H1 (cell line): ENCODE data around the gene ZNF750. TPM values are rescaled to one million over a fixed set of nuclear protein-coding genes. Genes with fewer than 3 reads are reported as not detected.

Source experiments
- CTCF ChIA-PET: fragments of 300-600 bp; sonication (Branson Sonifier 250); formaldehyde crosslinking; loops from one replicate; lab custom pipeline; 2021; ENCODE audit not compliant: partially characterized antibody; lab: Charles Lee
- POLR2A ChIA-PET: fragments of 300-600 bp; sonication (Branson Sonifier 250); formaldehyde crosslinking; loops from one replicate; lab custom pipeline; 2021; ENCODE audit warnings: inconsistent platforms; ENCODE audit not compliant: partially characterized antibody; lab: Charles Lee
- DNase-seq, 2 experiments: peaks; one replicate each; pipeline versions ENCODE4 v3.0.0 to v3.0.0-alpha.2; 2010 to 2022; ENCODE audit warnings: low spot score in 2 of 2, low read depth in 1 of 2, mixed read lengths in 1 of 2
- FAIRE-seq: peaks from 2 replicates; lab custom pipeline; 2011; peaks lifted over from hg19 to GRCh38; lab: Jason Lieb, UNC
- H2AFZ ChIP-seq: 2 replicates; pipeline ENCODE4 v1.8.1; 2012; ENCODE audit warnings: low read length, inconsistent platforms
- H2AK5ac ChIP-seq: 2 replicates; pipeline ENCODE4 v1.6.1; 2013; ENCODE audit warnings: low read depth, low read length
- H2BK120ac ChIP-seq: replicated peaks from 2 replicates; pipeline ENCODE3; 2013; ENCODE audit warnings: low read depth, low read length, inconsistent platforms
- H2BK12ac ChIP-seq: 2 replicates; pipeline ENCODE4 v1.6.1; 2013; ENCODE audit warnings: low read depth, low read length
- H2BK15ac ChIP-seq: 2 replicates; pipeline ENCODE4 v1.6.1; 2013; ENCODE audit warnings: low read length
- H2BK20ac ChIP-seq: 2 replicates; pipeline ENCODE4 v1.6.1; 2013; ENCODE audit warnings: low read length
- H2BK5ac ChIP-seq: 2 replicates; pipeline ENCODE4 v1.6.1; 2013; ENCODE audit warnings: low read depth, low read length
- H3K14ac ChIP-seq: 2 replicates; pipeline ENCODE4 v1.6.1; 2013; ENCODE audit warnings: inconsistent platforms; ENCODE audit not compliant: insufficient read length
- H3K18ac ChIP-seq: 2 replicates; pipeline ENCODE4 v1.6.1; 2013; ENCODE audit warnings: low read length; ENCODE audit errors: extremely low read depth
- H3K23ac ChIP-seq: 2 replicates; pipeline ENCODE4 v1.6.1; 2013; ENCODE audit warnings: inconsistent platforms; ENCODE audit not compliant: insufficient read length
- H3K23me2 ChIP-seq: 2 replicates; pipeline ENCODE4 v1.6.1; 2013; ENCODE audit warnings: low read depth, low read length
- H3K27ac ChIP-seq: 2 replicates; pipeline ENCODE4 v1.6.1; 2011; ENCODE audit warnings: low read depth, low read length, inconsistent platforms
- H3K27me3 ChIP-seq, 4 experiments: replicated peaks in 1 of 4; 1 replicate in 1 of 4; 2 replicates in 3 of 4; pipeline versions ENCODE4 v1.6.1 to v1.8.1; 2011 to 2013; ENCODE audit warnings: low read length in 3 of 4, mild to moderate bottlenecking in 3 of 4, inconsistent platforms in 2 of 4, mixed read lengths in 2 of 4, moderate library complexity in 1 of 4; ENCODE audit not compliant: control insufficient read depth in 3 of 4, insufficient read depth in 3 of 4; ENCODE audit errors: extremely low read depth in 1 of 4
- H3K36me3 ChIP-seq, 4 experiments: 2 replicates each; pipeline versions ENCODE4 v1.6.1 to v1.8.1; 2011 to 2013; ENCODE audit warnings: mild to moderate bottlenecking in 4 of 4, low read length in 3 of 4, moderate library complexity in 2 of 4, control low read depth in 1 of 4, inconsistent platforms in 1 of 4; ENCODE audit not compliant: insufficient read depth in 4 of 4, control insufficient read depth in 2 of 4
- H3K4ac ChIP-seq: replicated peaks from 2 replicates; pipeline ENCODE3; 2013; ENCODE audit warnings: low read length, low read depth, mixed read lengths, inconsistent platforms; ENCODE audit not compliant: insufficient read length
- H3K4me1 ChIP-seq, 4 experiments: replicated peaks in 1 of 4; 1 replicate in 1 of 4; 2 replicates in 3 of 4; pipeline versions ENCODE4 v1.6.1 to v1.8.1; 2011 to 2013; ENCODE audit warnings: low read length in 3 of 4, inconsistent platforms in 2 of 4, mixed read lengths in 1 of 4; ENCODE audit not compliant: insufficient read depth in 4 of 4, control insufficient read depth in 3 of 4
- H3K4me2 ChIP-seq, 2 experiments: 2 replicates each; pipeline versions ENCODE4 v1.6.1 to v1.8.1; 2011 to 2013; ENCODE audit warnings: low read depth in 2 of 2, low read length in 2 of 2, control low read depth in 1 of 2, inconsistent platforms in 1 of 2, mild to moderate bottlenecking in 1 of 2; ENCODE audit not compliant: insufficient read depth in 1 of 2
- H3K4me3 ChIP-seq, 4 experiments: fragments of 200-600, 300-600 bp in 1 of 4; sonication (generic), shearing (Covaris generic), sonication (Bioruptor Twin) in 1 of 4; 2 replicates each; pipeline versions ENCODE4 v1.5.1 to v1.8.1; 2011 to 2016; ENCODE audit warnings: low read length in 4 of 4, low read depth in 3 of 4, control low read depth in 2 of 4, inconsistent platforms in 2 of 4, mild to moderate bottlenecking in 2 of 4, mixed read lengths in 1 of 4, moderate library complexity in 1 of 4; ENCODE audit not compliant: insufficient read depth in 2 of 4; ENCODE audit errors: extremely low read depth in 1 of 4
- H3K56ac ChIP-seq: replicated peaks from 2 replicates; pipeline ENCODE3; 2013; ENCODE audit warnings: low read depth, mild to moderate bottlenecking, mixed read lengths, low read length, inconsistent platforms; ENCODE audit not compliant: insufficient read length
- H3K79me1 ChIP-seq: 2 replicates; pipeline ENCODE4 v1.6.1; 2013; ENCODE audit warnings: low read depth, low read length, control low read depth
- H3K79me2 ChIP-seq, 2 experiments: 2 replicates each; pipeline versions ENCODE4 v1.6.1 to v1.8.1; 2012 to 2013; ENCODE audit warnings: low read length in 2 of 2, mild to moderate bottlenecking in 2 of 2, inconsistent platforms in 1 of 2; ENCODE audit not compliant: insufficient read depth in 2 of 2, control insufficient read depth in 1 of 2
- H3K9ac ChIP-seq, 4 experiments: replicated peaks in 1 of 4; 1 replicate in 1 of 4; 2 replicates in 3 of 4; pipeline versions ENCODE4 v1.6.1 to v1.8.1; 2011 to 2013; ENCODE audit warnings: low read depth in 3 of 4, low read length in 3 of 4, control low read depth in 2 of 4, mild to moderate bottlenecking in 2 of 4, moderate library complexity in 2 of 4, inconsistent platforms in 1 of 4; ENCODE audit errors: extremely low read depth in 1 of 4
- H3K9me3 ChIP-seq, 2 experiments: 2 replicates each; pipeline versions ENCODE4 v1.6.1 to v1.8.1; 2012 to 2013; ENCODE audit warnings: mild to moderate bottlenecking in 2 of 2, moderate library complexity in 2 of 2, control low read depth in 1 of 2, inconsistent platforms in 1 of 2, low read depth in 1 of 2, low read length in 1 of 2, mixed read lengths in 1 of 2; ENCODE audit not compliant: insufficient read depth in 2 of 2
- H4K20me1 ChIP-seq, 2 experiments: replicated peaks in 1 of 2; 2 replicates each; pipeline versions ENCODE3 to v1.8.1; 2011 to 2013; ENCODE audit warnings: inconsistent platforms in 2 of 2, low read length in 2 of 2, mild to moderate bottlenecking in 1 of 2; ENCODE audit not compliant: insufficient read depth in 2 of 2, control insufficient read depth in 1 of 2
- H4K5ac ChIP-seq: 2 replicates; pipeline ENCODE4 v1.6.1; 2013; ENCODE audit warnings: low read length, low read depth, mixed read lengths, inconsistent platforms; ENCODE audit not compliant: insufficient read length
- H4K8ac ChIP-seq: 2 replicates; pipeline ENCODE4 v1.8.0; 2013; ENCODE audit warnings: mild to moderate bottlenecking, moderate library complexity, low read length, inconsistent platforms; ENCODE audit not compliant: insufficient read depth; ENCODE audit errors: extremely low read depth
- H4K91ac ChIP-seq: replicated peaks from 2 replicates; pipeline ENCODE3; 2013; ENCODE audit warnings: low read length, mixed read lengths, inconsistent platforms; ENCODE audit not compliant: insufficient read length
- BCL11A ChIP-seq, 2 experiments: IDR thresholded peaks; one replicate each; pipeline ENCODE4 v1.6.1; 2011; ENCODE audit warnings: low read depth in 2 of 2, low read length in 2 of 2, mild to moderate bottlenecking in 2 of 2
- CBX5 ChIP-seq: fragments of 300-800, 300-1000 bp; sonication (generic); IDR thresholded peaks from 2 replicates; pipeline ENCODE4 v1.7.1; 2016; ENCODE audit warnings: antibody characterized with exemption, low read length, low read depth
- CBX8 ChIP-seq: fragments of 300-800, 300-1000 bp; sonication (generic); IDR thresholded peaks from 2 replicates; pipeline ENCODE4 v1.7.1; 2016; ENCODE audit warnings: low read depth, low read length, borderline replicate concordance
- CHD2 ChIP-seq: IDR thresholded peaks from 2 replicates; pipeline ENCODE4 v1.6.1; 2012; ENCODE audit warnings: low read length, improper control_type of control experiment
- CREB1 ChIP-seq: IDR thresholded peaks from 2 replicates; pipeline ENCODE4 v1.6.1; 2012; ENCODE audit warnings: inconsistent platforms
- FOSL1 ChIP-seq: IDR thresholded peaks from 2 replicates; pipeline ENCODE4 v1.6.1; 2011; ENCODE audit warnings: mild to moderate bottlenecking, low read depth, low read length, moderate library complexity; ENCODE audit not compliant: insufficient read depth
- RFX5 ChIP-seq: IDR thresholded peaks from 2 replicates; pipeline ENCODE4 v1.6.1; 2011; ENCODE audit warnings: low read depth, low read length, improper control_type of control experiment, borderline replicate concordance
- SIN3A ChIP-seq, 2 experiments: IDR thresholded peaks in 1 of 2; conservative IDR thresholded peaks in 1 of 2; 2 replicates each; pipeline ENCODE4 v1.6.1; 2011 to 2012; ENCODE audit warnings: low read length in 2 of 2, improper control_type of control experiment in 1 of 2, low read depth in 1 of 2, mild to moderate bottlenecking in 1 of 2
- SUZ12 ChIP-seq: fragments of 200-600 bp; sonication (generic); IDR thresholded peaks from 2 replicates; pipeline ENCODE4 v1.6.1; 2012; ENCODE audit warnings: mild to moderate bottlenecking, inconsistent platforms, low read length, moderate library complexity, mixed read lengths
- TBP ChIP-seq: IDR thresholded peaks from 2 replicates; pipeline ENCODE4 v1.6.1; 2011; ENCODE audit warnings: low read depth, low read length, improper control_type of control experiment
- TEAD4 ChIP-seq: IDR thresholded peaks from 2 replicates; pipeline ENCODE4 v1.6.1; 2012; ENCODE audit warnings: low read depth, low read length, inconsistent platforms, mixed read lengths
- WGBS, 2 experiments: shearing (Covaris generic) in 1 of 2; methylation state at CpG; one replicate each; pipeline versions ENCODE4 v1.1.6 to v1.1.7; 2013 to 2015; ENCODE audit warnings: low lambda C conversion rate in 2 of 2, mixed read lengths in 2 of 2, inconsistent platforms in 1 of 2, low coverage in 1 of 2, missing lambda C conversion rate in 1 of 2; ENCODE audit not compliant: insufficient replicate concordance in 2 of 2, insufficient coverage in 1 of 2, insufficient read length in 1 of 2; ENCODE audit errors: extremely low coverage in 1 of 2, missing lambda C conversion rate in 1 of 2; 5-methylcytosine and 5-hydroxymethylcytosine counted together
- polyA plus RNA-seq, 7 experiments: library from polyadenylated mRNA; depleted of rRNA in 3 of 7; stranded (reverse) in 5 of 7; unstranded in 2 of 7; fragments of >200 nt in 5 of 7; fragments of 200-250 nt in 2 of 7; gene quantifications; 1 replicate in 5 of 7; 2 replicates in 1 of 7; 4 replicates in 1 of 7; pipeline versions ENCODE4 v1.2.1 to v1.2.3, GENCODE V29; 2011 to 2013; ENCODE audit warnings: missing spikeins in 2 of 7, mixed read lengths in 2 of 7
- total RNA-seq: library from RNA; stranded (reverse); fragmentation: NEBNext Ultra II Directional; extraction: Animal tissue kit (Norgen Biotek cat#: 25700); gene quantifications from 2 replicates; pipeline ENCODE4 v1.2.1, GENCODE V29; 2021
- TF ChIP-seq, protein P1 (sequence below): IDR thresholded peaks from 2 replicates; pipeline ENCODE4 v1.6.1; 2011; ENCODE audit warnings: low read depth, mild to moderate bottlenecking, low read length; ENCODE audit not compliant: insufficient read depth

The ZNF750 gene
- total and polyA plus RNA-seq, 2 of the 8 experiments (the other 6 are each of a cell fraction or from before 2014, with no cell fraction given): not detected

DNA sequence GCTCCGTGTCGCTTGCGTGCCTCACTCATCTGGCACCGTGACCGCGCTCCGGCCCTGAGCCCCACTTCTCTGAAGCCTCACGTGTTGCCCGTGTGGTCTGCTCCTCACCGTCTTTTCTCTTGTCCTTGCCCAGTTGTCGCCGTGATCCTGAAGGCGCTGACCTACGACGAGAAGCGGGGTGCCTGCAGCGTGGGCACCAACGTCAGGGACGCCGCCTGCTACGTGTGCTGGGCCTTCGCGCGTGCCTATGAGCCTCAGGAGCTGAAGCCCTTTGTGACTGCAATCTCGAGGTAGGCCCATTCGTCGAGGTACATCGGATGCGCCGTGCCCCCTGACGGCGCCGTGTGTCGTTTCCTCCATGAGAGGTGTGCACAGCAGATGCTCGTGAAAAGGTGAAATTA lies 30.3 kb upstream of the ZNF750 start:
- POLR2A ChIA-PET: interaction anchor here (0.5 kb wide), 1 partner anchor 94 kb away, joined by 4 read pairs; no protein-coding TSS in a partner anchor
- CTCF ChIA-PET: interaction anchor here (1.2 to 2.6 kb wide), 4 partner anchors 10 to 40 kb away, joined by 5 to 12 read pairs (median 6); no protein-coding TSS in a partner anchor

More for the DNA sequence above, 30.3 kb upstream of the ZNF750 start:
- Histone ChIP-seq H2BK20ac (no peak overlapping the region), H3K79me1 (peaks cover 11% of the 10 kb centered on the region), H2BK120ac (no peak overlapping the region), H4K5ac (no peak overlapping the region), H3K9ac (no peak overlapping the region), H3K14ac (no peak overlapping the region), H3K27me3 (no peaks in the 10 kb centered on the region), H3K4ac (no peak overlapping the region), H2BK12ac (no peak overlapping the region), H3K4me3 (no peak overlapping the region), H3K18ac (no peak overlapping the region), H2BK5ac (no peak overlapping the region; the same call in 1 of the 2 replicates), H2AK5ac (no peak overlapping the region), H3K9me3 (no peaks in the 10 kb centered on the region), H4K20me1 (peaks cover 7 to 18% of the 10 kb centered on the region in 2 experiments), H3K36me3 (peaks cover 3 to 14% (median 13%) of the 10 kb centered on the region in 4 experiments; a peak in 5 of 8 replicates), H3K79me2 (peaks cover 0 to 6% of the 10 kb centered on the region in 2 experiments; a peak in 1 of 4 replicates), H3K23ac (no peak overlapping the region), H3K23me2 (no peaks in the 10 kb centered on the region), H3K4me2 (no peak overlapping the region), H3K56ac (no peak overlapping the region), H3K27ac (no peak overlapping the region), H4K91ac (no peak overlapping the region), H2AFZ (no peak overlapping the region), H2BK15ac (no peak overlapping the region), H3K4me1 (peaks cover 0 to 1% (median under 1%) of the 10 kb centered on the region in 4 experiments; a peak in 4 of 7 replicates), H4K8ac (no peak overlapping the region)
- FAIRE-seq (no peak), DNase-seq (no peak)
- WGBS, 2 experiments: 96% methylated on average over 35 of the region's 35 CpGs; no CpG with 5 or more reads in 1 of the 2 experiments
- TF ChIP-seq TBP: no peak
- no peak for TF ChIP-seq SIN3A (conservative IDR thresholded peaks at IDR 0.05 in 1 of 2, IDR thresholded peaks at IDR 0.05 in 1 of 2; ENCODE audit: low read depth in 1 of 2, low read length in 2 of 2)
- no peak for TF ChIP-seq BCL11A (IDR thresholded peaks at IDR 0.05; ENCODE audit: low read depth in 2 of 2, low read length in 2 of 2)
- no peak for TF ChIP-seq CHD2
- no peak for TF ChIP-seq FOSL1
- TF ChIP-seq TEAD4: no peak
- no peak for TF ChIP-seq CBX5
- no peak for TF ChIP-seq CBX8
- TF ChIP-seq CREB1: no peak
- TF ChIP-seq RFX5: no peak
- TF ChIP-seq SUZ12: no peak
- TF ChIP-seq, protein P1, sequence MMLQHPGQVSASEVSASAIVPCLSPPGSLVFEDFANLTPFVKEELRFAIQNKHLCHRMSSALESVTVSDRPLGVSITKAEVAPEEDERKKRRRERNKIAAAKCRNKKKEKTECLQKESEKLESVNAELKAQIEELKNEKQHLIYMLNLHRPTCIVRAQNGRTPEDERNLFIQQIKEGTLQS: no peak
